Astrocyte (in vitro differentiated cells and primary cell): ENCODE results near the gene STK39. TPM values are rescaled to one million over a fixed set of nuclear protein-coding genes. Genes with fewer than 3 reads are reported as not detected.

Experiments
- DNase-seq: peaks from one replicate; pipeline ENCODE4 v3.0.0-alpha.2; 2010; ENCODE audit warnings: low read depth
- FAIRE-seq: peaks from 2 replicates; lab custom pipeline; 2011; peaks lifted over from hg19 to GRCh38; lab: Jason Lieb, UNC
- H2AFZ ChIP-seq: 2 replicates; pipeline ENCODE4 v1.6.0; 2012; ENCODE audit warnings: low read depth, low read length, inconsistent platforms
- H3K27ac ChIP-seq: 2 replicates; pipeline ENCODE4 v1.5.1; 2011; ENCODE audit warnings: low read depth, low read length, inconsistent platforms
- H3K27me3 ChIP-seq: 2 replicates; pipeline ENCODE4 v1.6.0; 2011; ENCODE audit warnings: low read length, inconsistent platforms; ENCODE audit not compliant: insufficient read depth
- H3K36me3 ChIP-seq: 2 replicates; pipeline ENCODE4 v1.5.1; 2011; ENCODE audit warnings: low read length, inconsistent platforms; ENCODE audit not compliant: insufficient read depth
- H3K4me1 ChIP-seq: 2 replicates; pipeline ENCODE4 v1.5.1; 2011; ENCODE audit warnings: low read length, inconsistent platforms; ENCODE audit not compliant: insufficient read depth
- H3K4me2 ChIP-seq: 2 replicates; pipeline ENCODE4 v1.6.0; 2012; ENCODE audit warnings: low read length, inconsistent platforms
- H3K4me3 ChIP-seq: 2 replicates; pipeline ENCODE4 v1.5.1; 2011; ENCODE audit warnings: low read depth, mild to moderate bottlenecking, low read length, inconsistent platforms; ENCODE audit not compliant: insufficient read depth
- H3K79me2 ChIP-seq: 2 replicates; pipeline ENCODE4 v1.6.0; 2012; ENCODE audit warnings: mild to moderate bottlenecking, low read length, inconsistent platforms; ENCODE audit not compliant: insufficient read depth
- H3K9ac ChIP-seq: 2 replicates; pipeline ENCODE4 v1.6.0; 2012; ENCODE audit warnings: mild to moderate bottlenecking, low read length, inconsistent platforms
- H3K9me3 ChIP-seq: 2 replicates; pipeline ENCODE4 v1.5.1; 2012; ENCODE audit warnings: low read depth, mild to moderate bottlenecking, low read length, inconsistent platforms; ENCODE audit not compliant: insufficient read depth
- H4K20me1 ChIP-seq: 2 replicates; pipeline ENCODE4 v1.6.0; 2012; ENCODE audit warnings: low read length, inconsistent platforms; ENCODE audit not compliant: insufficient read depth
- H3K27ac Mint-ChIP-seq: one replicate; pipeline ENCODE4 v1.8.0; 2021; ENCODE audit warnings: mild to moderate bottlenecking, mixed read lengths; ENCODE audit not compliant: unreplicated experiment
- H3K27me3 Mint-ChIP-seq: one replicate; pipeline ENCODE4 v1.8.0; 2021; ENCODE audit warnings: low read depth, mixed read lengths; ENCODE audit not compliant: unreplicated experiment
- H3K36me3 Mint-ChIP-seq: one replicate; pipeline ENCODE4 v1.8.0; 2021; ENCODE audit warnings: low read depth, mixed read lengths; ENCODE audit not compliant: unreplicated experiment
- H3K4me1 Mint-ChIP-seq: one replicate; pipeline ENCODE4 v1.8.0; 2021; ENCODE audit warnings: low read depth, mixed read lengths; ENCODE audit not compliant: unreplicated experiment
- H3K4me3 Mint-ChIP-seq: one replicate; pipeline ENCODE4 v1.8.0; 2021; ENCODE audit warnings: mild to moderate bottlenecking, moderate library complexity, mixed read lengths; ENCODE audit not compliant: unreplicated experiment
- H3K9me3 Mint-ChIP-seq: one replicate; pipeline ENCODE4 v1.8.0; 2021; ENCODE audit warnings: mild to moderate bottlenecking, mixed read lengths; ENCODE audit not compliant: unreplicated experiment
- CTCF ChIP-seq: IDR thresholded peaks from 2 replicates; pipeline ENCODE4 v1.5.1; 2011; ENCODE audit warnings: low read depth, mild to moderate bottlenecking, inconsistent platforms, low read length, moderate library complexity; ENCODE audit not compliant: insufficient read depth
- EZH2 ChIP-seq: IDR thresholded peaks from 2 replicates; pipeline ENCODE4 v1.6.1; 2012; ENCODE audit warnings: mild to moderate bottlenecking, low read length, inconsistent platforms; ENCODE audit not compliant: insufficient read depth
- total RNA-seq: library from RNA; stranded (reverse); gene quantifications from 2 replicates; pipeline ENCODE4 v1.2.1, GENCODE V29; 2021

The STK39 gene
- total RNA-seq, 1 donor from 2014 or later = 23.4 TPM

DNA sequence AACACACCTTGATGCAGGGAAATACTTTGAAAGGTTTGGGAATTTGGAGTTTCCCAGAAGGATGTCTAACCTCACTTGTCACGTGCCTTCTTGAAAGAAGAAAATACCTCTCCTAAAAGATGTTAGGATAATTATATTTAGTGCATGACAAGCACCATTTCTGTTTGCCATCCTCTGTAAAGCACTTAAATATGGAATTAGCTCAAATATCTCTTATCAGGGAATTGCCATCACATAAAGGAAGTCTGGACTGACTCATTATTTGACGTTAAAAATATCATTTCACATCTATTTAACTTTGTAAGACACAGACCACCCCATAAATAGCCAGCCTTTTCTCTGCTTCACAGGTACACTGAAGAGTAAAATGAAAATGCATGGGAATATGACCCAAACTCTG is 140.1 kb downstream of the STK39 start:
- TF ChIP-seq EZH2 (no peak), CTCF (no peak)
- Mint-ChIP-seq H3K36me3 (peaks cover 5% of the 10 kb centered on the region), H3K4me3 (no peak overlapping the region), H3K4me1 (peaks cover 2% of the 10 kb centered on the region), H3K27ac (no peak overlapping the region), H3K9me3 (peaks cover 2% of the 10 kb centered on the region), H3K27me3 (no peaks in the 10 kb centered on the region)
- Histone ChIP-seq H4K20me1 (no peaks in the 10 kb centered on the region), H3K79me2 (no peaks in the 10 kb centered on the region), H3K4me1 (no peaks in the 10 kb centered on the region), H3K27ac (no peak overlapping the region), H3K9me3 (no peaks in the 10 kb centered on the region), H3K36me3 (peaks cover 4% of the 10 kb centered on the region), H3K9ac (no peak overlapping the region), H3K4me2 (no peak overlapping the region), H2AFZ (no peak overlapping the region), H3K4me3 (no peak overlapping the region), H3K27me3 (no peaks in the 10 kb centered on the region)
- no peak for DNase-seq
- no peak for FAIRE-seq

GRCh38 chr2:168105127-168105683 is 142.2 kb downstream of the STK39 start:
- H3K36me3 ChIP-seq = peaks cover 4% of the 10 kb centered on the region
- H3K9ac ChIP-seq = no peak overlapping the region
- FAIRE-seq (no peak), DNase-seq (no peak)
- peaks cover 8% of the 10 kb centered on the region for H3K9me3 Mint-ChIP-seq
- H3K36me3 Mint-ChIP-seq = peaks cover 8% of the 10 kb centered on the region
- TF ChIP-seq EZH2 = no peak
- TF ChIP-seq CTCF = no peak
- no peaks in the 10 kb centered on the region for H3K27me3 Mint-ChIP-seq
- H3K27ac Mint-ChIP-seq = no peak overlapping the region
- H3K4me3 Mint-ChIP-seq = no peak overlapping the region
- H3K4me2 ChIP-seq = no peak overlapping the region
- no peak overlapping the region for H2AFZ ChIP-seq
- H3K4me3 ChIP-seq = no peak overlapping the region
- H3K4me1 ChIP-seq = no peaks in the 10 kb centered on the region
- no peaks in the 10 kb centered on the region for H4K20me1 ChIP-seq
- peaks cover 2% of the 10 kb centered on the region for H3K4me1 Mint-ChIP-seq
- no peaks in the 10 kb centered on the region for H3K9me3 ChIP-seq
- H3K27ac ChIP-seq = no peak overlapping the region
- no peaks in the 10 kb centered on the region for H3K27me3 ChIP-seq
- H3K79me2 ChIP-seq = no peaks in the 10 kb centered on the region

GRCh38 chr2:168097431-168097830 is 150.0 kb downstream of the STK39 start:
- no peak for TF ChIP-seq CTCF
- no peak for TF ChIP-seq EZH2
- H3K4me1 Mint-ChIP-seq = no peaks in the 10 kb centered on the region
- H3K4me2 ChIP-seq = no peak overlapping the region

More at GRCh38 chr2:168097431-168097830, 150.0 kb downstream of the STK39 start:
- H3K9me3 ChIP-seq = no peaks in the 10 kb centered on the region
- no peak overlapping the region for H3K4me3 ChIP-seq
- no peaks in the 10 kb centered on the region for H3K79me2 ChIP-seq
- H3K27me3 Mint-ChIP-seq = no peaks in the 10 kb centered on the region
- H3K27ac Mint-ChIP-seq = no peak overlapping the region
- peaks cover 6% of the 10 kb centered on the region for H3K36me3 Mint-ChIP-seq
- DNase-seq (no peak), FAIRE-seq (no peak)
- H3K9me3 Mint-ChIP-seq = peaks cover 6% of the 10 kb centered on the region
- H2AFZ ChIP-seq = no peak overlapping the region
- H3K27me3 ChIP-seq = no peaks in the 10 kb centered on the region
- no peak overlapping the region for H3K27ac ChIP-seq
- H3K36me3 ChIP-seq = peaks cover 3% of the 10 kb centered on the region
- no peaks in the 10 kb centered on the region for H4K20me1 ChIP-seq
- no peak overlapping the region for H3K9ac ChIP-seq
- H3K4me3 Mint-ChIP-seq = no peak overlapping the region
- no peaks in the 10 kb centered on the region for H3K4me1 ChIP-seq
